Large intestine (tissue), 3 donors: ENCODE measurements around the gene UBASH3B. TPM values are rescaled to one million over a fixed set of nuclear protein-coding genes. Genes with fewer than 3 reads are reported as not detected.
"Not testable (repeated sequence)": the region's sequence is repeated elsewhere in the genome, so short reads cannot be mapped to it uniquely, and the experiment has no call there.

ENCODE experiments used
- DNase-seq, 2 donors: peaks; one replicate each; pipeline versions ENCODE4 v3.0.0 to v3.0.0-alpha.2; 2013
- H3K27ac ChIP-seq: one replicate; pipeline ENCODE4 v1.5.1; 2013; ENCODE audit warnings: low read length
- H3K27me3 ChIP-seq: 2 replicates; pipeline ENCODE4 v1.6.1; 2013; ENCODE audit warnings: low read length; ENCODE audit not compliant: control insufficient read depth, insufficient read depth
- H3K36me3 ChIP-seq: 2 replicates; pipeline ENCODE4 v1.6.1; 2013; ENCODE audit warnings: low read length; ENCODE audit not compliant: control insufficient read depth, insufficient read depth
- H3K4me1 ChIP-seq: one replicate; pipeline ENCODE4 v1.6.1; 2013; ENCODE audit warnings: low read length; ENCODE audit not compliant: control insufficient read depth, insufficient read depth
- H3K4me3 ChIP-seq: one replicate; pipeline ENCODE4 v1.5.1; 2013; ENCODE audit warnings: low read length
- H3K9me3 ChIP-seq: one replicate; pipeline ENCODE4 v1.6.1; 2013; ENCODE audit warnings: mild to moderate bottlenecking, low read depth, low read length, moderate library complexity; ENCODE audit not compliant: control insufficient read depth
- WGBS: methylation state at CpG from one replicate; pipeline ENCODE4 v1.1.5; 2013; ENCODE audit warnings: low lambda C conversion rate; ENCODE audit not compliant: insufficient coverage; 5-methylcytosine and 5-hydroxymethylcytosine counted together
- polyA plus RNA-seq: library from polyadenylated mRNA; unstranded; fragments of 120-200 nt; gene quantifications from one replicate; pipeline ENCODE4 v1.2.1, GENCODE V29; 2013

The UBASH3B gene
- polyA plus RNA-seq, 1 donor: 2.8 TPM

DNA sequence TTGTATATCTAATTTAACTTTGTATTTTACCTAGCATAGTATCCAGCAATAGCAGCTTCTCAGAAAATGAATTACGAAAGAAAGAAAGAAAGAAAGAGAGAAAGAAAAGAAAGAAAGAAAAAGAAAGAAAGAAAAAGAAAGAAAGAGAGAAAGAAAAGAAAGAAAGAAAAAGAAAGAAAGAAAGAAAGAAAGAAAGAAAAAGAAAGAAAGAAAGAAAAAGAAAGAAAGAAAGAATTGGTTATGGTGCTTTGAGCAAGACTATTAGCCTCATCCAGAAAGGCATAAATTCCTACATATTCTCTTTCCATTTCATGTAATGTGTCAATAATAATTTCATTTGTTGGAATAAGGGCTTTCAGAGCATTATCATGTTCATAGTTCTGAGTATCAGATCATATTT is 207.6 kb downstream of the UBASH3B start:
- H3K4me3 ChIP-seq, H3K27ac ChIP-seq, H3K9me3 ChIP-seq, H3K4me1 ChIP-seq, DNase-seq, H3K36me3 ChIP-seq: not testable (repeated sequence)
- H3K27me3 ChIP-seq: peaks cover 17% of the 10 kb centered on the region
- 100% methylated on average over 1 of the region's 1 CpG for WGBS

DNA sequence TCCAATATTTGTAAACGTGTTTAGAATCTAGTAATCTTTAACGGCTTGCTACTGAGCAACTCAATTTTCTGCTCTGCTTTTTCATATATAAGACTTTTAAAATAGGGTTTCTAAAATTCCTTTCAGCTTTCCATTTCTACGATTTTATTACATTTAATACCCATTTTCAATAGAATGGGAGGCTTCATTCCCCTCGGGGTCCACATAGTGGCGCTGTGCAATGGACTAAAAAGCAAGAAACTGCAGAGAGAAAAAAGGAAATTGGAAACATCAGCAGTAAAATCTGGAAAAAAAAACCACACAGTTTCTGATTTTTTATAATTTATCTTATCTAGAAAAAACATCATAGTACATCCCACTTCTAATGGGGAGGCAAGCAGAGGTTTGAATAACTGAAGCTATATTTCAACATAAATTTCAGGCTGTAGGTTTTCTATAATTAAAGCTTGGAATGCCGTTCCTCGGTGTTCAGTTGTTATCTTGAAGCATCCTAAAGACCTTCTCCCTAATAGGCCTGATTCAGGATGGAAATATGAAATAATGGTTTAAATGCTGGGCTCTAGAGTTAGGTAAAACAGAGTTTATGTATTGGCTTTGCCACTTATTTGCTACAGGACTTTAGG is 208.3 kb downstream of the UBASH3B start:
- DNase-seq: no peak
- Histone ChIP-seq H3K9me3 (no peaks in the 10 kb centered on the region), H3K4me1 (no peaks in the 10 kb centered on the region), H3K27me3 (peaks cover 17% of the 10 kb centered on the region), H3K27ac (no peak overlapping the region), H3K4me3 (no peak overlapping the region), H3K36me3 (no peaks in the 10 kb centered on the region)
- 21% methylated on average over 5 of the region's 7 CpGs for WGBS

Other genes with a start within 250 kb of the UBASH3B start
- 0.40 TPM for gene CRTAM, start 182.8 kb downstream of the UBASH3B start, polyA plus RNA-seq
- 7.5 TPM for gene JHY, start 227.0 kb downstream of the UBASH3B start, polyA plus RNA-seq